Measurements from ENCODE around the gene TSEN54. TPM values are rescaled to one million over a fixed set of nuclear protein-coding genes. Genes with fewer than 3 reads are reported as not detected.

TSEN54 gene
- total RNA-seq, 2 experiments from 2014 or later, result 57.4 to 69.8 TPM

GRCh38 chr17:75517297-75517865, 1.1 kb downstream of the TSEN54 start:
- ChIA-PET CTCF (ENCODE audit: unreplicated experiment) (interaction anchor here (0.6 to 1.1 kb wide), 3 partner anchors 52 to 694 kb away, joined by 3 to 4 read pairs (median 3); no protein-coding TSS in a partner anchor), POLR2A (interaction anchor here (0.7 to 1.7 kb wide), 5 partner anchors 12 to 255 kb away, joined by 3 to 4 read pairs (median 3); partner anchors contain the start of gene MIF4GD)
- Histone ChIP-seq H3K4me3 (ENCODE audit: low read depth, low read length, poor library complexity, severe bottlenecking) (peak overlapping the region; percentile 91), H3K9me2 (ENCODE audit: insufficient read depth, low read length) (no peaks in the 10 kb centered on the region), H3K4me2 (ENCODE audit: low read length) (peak overlapping the region; percentile 82), H2AFZ (ENCODE audit: low read length) (peak overlapping the region; percentile 71; the same call in 1 of the 2 replicates), H3K79me2 (ENCODE audit: insufficient read depth, low read depth, low read length) (peaks cover 6% of the 10 kb centered on the region; the same call in 1 of the 2 replicates), H3K36me3 (ENCODE audit: insufficient read depth, low read length) (peaks cover 32% of the 10 kb centered on the region), H3K27ac (ENCODE audit: low read depth, low read length, poor library complexity, severe bottlenecking) (peak overlapping the region; percentile 14), H4K20me1 (ENCODE audit: insufficient read depth, low read length) (peaks cover 8% of the 10 kb centered on the region; the same call in 1 of the 2 replicates), H3K4me1 (ENCODE audit: insufficient read depth, low read length, poor library complexity, severe bottlenecking) (peaks cover 31% of the 10 kb centered on the region), H3K9me3 (ENCODE audit: low read length) (no peaks in the 10 kb centered on the region)
- BruUV-seq (replicated peaks), result no TSS peak
- peak; percentile 67 for DNase-seq (ENCODE audit: low spot score)
- TF ChIP-seq CTCF (conservative IDR thresholded peaks at IDR 0.05; ENCODE audit: low read length), result peak; percentile 51
- TF ChIP-seq EZH2phosphoT487 (IDR thresholded peaks at IDR 0.05; ENCODE audit: borderline replicate concordance, low read depth, low read length), result no peak
- intact Hi-C loops (cut with micrococcal nuclease; ENCODE audit: unreplicated experiment), result loop anchor here (5.0 kb wide), 2 partner anchors 50 to 230 kb away; partner anchors contain the start of gene SLC25A19

- Histone ChIP-seq H4K20me1 (ENCODE audit: insufficient read depth, low read length) (peaks cover 8% of the 10 kb centered on the region; the same call in 1 of the 2 replicates), H3K36me3 (ENCODE audit: insufficient read depth, low read length) (peaks cover 33% of the 10 kb centered on the region), H3K9me3 (ENCODE audit: low read length) (no peaks in the 10 kb centered on the region), H3K27ac (ENCODE audit: low read depth, low read length, poor library complexity, severe bottlenecking) (peak overlapping the region; percentile 7), H2AFZ (ENCODE audit: low read length) (no peak overlapping the region), H3K9me2 (ENCODE audit: insufficient read depth, low read length) (no peaks in the 10 kb centered on the region), H3K79me2 (ENCODE audit: insufficient read depth, low read depth, low read length) (peaks cover 6% of the 10 kb centered on the region; the same call in 1 of the 2 replicates), H3K4me2 (ENCODE audit: low read length) (peak overlapping the region; percentile 82), H3K4me1 (ENCODE audit: insufficient read depth, low read length, poor library complexity, severe bottlenecking) (peaks cover 31% of the 10 kb centered on the region), H3K4me3 (ENCODE audit: low read depth, low read length, poor library complexity, severe bottlenecking) (peak overlapping the region; percentile 91)
- ChIA-PET CTCF (ENCODE audit: unreplicated experiment) (interaction anchor here (0.5 to 0.6 kb wide), 3 partner anchors 83 to 695 kb away, joined by 3 read pairs; no protein-coding TSS in a partner anchor), POLR2A (interaction anchor here (0.6 to 1.7 kb wide), 3 partner anchors 21 to 940 kb away, joined by 3 to 4 read pairs (median 4); partner anchors contain the start of gene MIF4GD)
- peak; percentile 61 for DNase-seq (ENCODE audit: low spot score)
- no peak for TF ChIP-seq EZH2phosphoT487 (IDR thresholded peaks at IDR 0.05; ENCODE audit: borderline replicate concordance, low read depth, low read length)
- TF ChIP-seq CTCF (conservative IDR thresholded peaks at IDR 0.05; ENCODE audit: low read length), result no peak
- BruUV-seq (replicated peaks), result no TSS peak
- intact Hi-C loops (cut with micrococcal nuclease; ENCODE audit: unreplicated experiment), result loop anchor here (5.0 kb wide), 2 partner anchors 49 to 231 kb away; partner anchors contain the start of gene SLC25A19
These were observed 1.9 kb downstream of the TSEN54 start for GRCh38 chr17:75518201-75518600.

Data from OCI-LY7 (cell line).